Activated CD8-positive, alpha-beta memory T cell treated with anti-CD3 and anti-CD28 coated beads, Interleukin-2, amount 10 ng/mL, durations not matched to agents 7 days and 5 days (primary cell): ENCODE data around the gene STK31. TPM values are rescaled to one million over a fixed set of nuclear protein-coding genes. Genes with fewer than 3 reads are reported as not detected.
"Not testable (repeated sequence)": the region's sequence is repeated elsewhere in the genome, so short reads cannot be mapped to it uniquely, and the experiment has no call there.

Experiments used
- ATAC-seq: fragments of 150-1000 bp; cut with Tn5 transposase; one replicate; pipeline ENCODE4 v1.10.0; 2021; ENCODE audit warnings: moderate library complexity
- CTCF ChIA-PET: fragments of 350-600 bp; sonication (Branson Sonifier 250); formaldehyde crosslinking; loops from one replicate; lab custom pipeline; 2021; ENCODE audit warnings: antibody characterized with exemption; lab: Charles Lee
- DNase-seq: peaks from one replicate; pipeline ENCODE4 v3.0.0-alpha.2; 2020
- H3K27ac Mint-ChIP-seq: one replicate; pipeline ENCODE4 v1.8.0; 2021; ENCODE audit warnings: mild to moderate bottlenecking, mixed read lengths
- H3K27me3 Mint-ChIP-seq: one replicate; pipeline ENCODE4 v1.8.0; 2021; ENCODE audit warnings: mixed read lengths
- H3K36me3 Mint-ChIP-seq: one replicate; pipeline ENCODE4 v1.8.0; 2021; ENCODE audit warnings: mild to moderate bottlenecking, mixed read lengths
- H3K4me1 Mint-ChIP-seq: one replicate; pipeline ENCODE4 v1.8.0; 2021; ENCODE audit warnings: mixed read lengths
- H3K4me3 Mint-ChIP-seq: one replicate; pipeline ENCODE4 v1.8.0; 2021; ENCODE audit warnings: mild to moderate bottlenecking, moderate library complexity, mixed read lengths
- H3K9me3 Mint-ChIP-seq: one replicate; pipeline ENCODE4 v1.8.0; 2022; ENCODE audit warnings: low read depth, mixed read lengths
- total RNA-seq, 2 experiments: library from RNA; stranded (reverse); gene quantifications; one replicate each; pipeline ENCODE4 v1.2.3, GENCODE V29; 2021

STK31 gene
- under 1 TPM in 1 of 2 experiments, not detected in 1; 0.07 TPM for total RNA-seq

GRCh38 chr7:23710000-23710399, at the start of gene STK31:
Gene STK31 (plus strand): TSS chr7:23710219. CDS start chr7:23710286, 67 bp downstream.
- CTCF ChIA-PET, result interaction anchor here (0.9 to 4.8 kb wide), 5 partner anchors 14 to 437 kb away, joined by 3 to 27 read pairs (median 13); no protein-coding TSS in a partner anchor
- Mint-ChIP-seq H3K4me3 (no peak within 1 kb of the TSS), H3K27me3 (peaks cover 3% of the 10 kb centered on the region), H3K27ac (no peak within 1 kb of the TSS), H3K4me1 (no peaks in the 10 kb centered on the region), H3K9me3 (peaks cover 11% of the 10 kb centered on the region), H3K36me3 (peaks cover 7% of the 10 kb centered on the region)
- ATAC-seq (no peak), DNase-seq (no peak)

GRCh38 chr7:23661385-23661784, 48.6 kb upstream of the STK31 start:
- H3K9me3 Mint-ChIP-seq, result peaks cover 6% of the 10 kb centered on the region
- H3K4me3 Mint-ChIP-seq, result no peak overlapping the region
- DNase-seq (no peak), ATAC-seq (no peak)
- H3K36me3 Mint-ChIP-seq, result no peaks in the 10 kb centered on the region
- H3K4me1 Mint-ChIP-seq, result no peaks in the 10 kb centered on the region
- CTCF ChIA-PET, result no interaction called here
- no peak overlapping the region for H3K27ac Mint-ChIP-seq
- no peaks in the 10 kb centered on the region for H3K27me3 Mint-ChIP-seq

GRCh38 chr7:23662124-23662983, 47.7 kb upstream of the STK31 start:
- H3K27ac Mint-ChIP-seq, result no peak overlapping the region
- DNase-seq (no peak), ATAC-seq (no peak)
- H3K36me3 Mint-ChIP-seq, result no peaks in the 10 kb centered on the region
- H3K4me3 Mint-ChIP-seq, result no peak overlapping the region
- CTCF ChIA-PET, result no interaction called here
- no peaks in the 10 kb centered on the region for H3K27me3 Mint-ChIP-seq
- H3K4me1 Mint-ChIP-seq, result no peaks in the 10 kb centered on the region
- H3K9me3 Mint-ChIP-seq, result peaks cover 6% of the 10 kb centered on the region

- Mint-ChIP-seq H3K4me3 (no peak overlapping the region), H3K36me3 (no peaks in the 10 kb centered on the region), H3K27ac (no peak overlapping the region), H3K27me3 (no peaks in the 10 kb centered on the region), H3K9me3 (peaks cover 6% of the 10 kb centered on the region), H3K4me1 (no peaks in the 10 kb centered on the region)
- no peak for ATAC-seq
- CTCF ChIA-PET, result no interaction called here
- no peak for DNase-seq
These were observed 47.1 kb upstream of the STK31 start for GRCh38 chr7:23662984-23663313.

- H3K4me3 Mint-ChIP-seq, result no peak overlapping the region
- DNase-seq (no peak), ATAC-seq (no peak)
- H3K9me3 Mint-ChIP-seq, result no peaks in the 10 kb centered on the region
- no peaks in the 10 kb centered on the region for H3K27me3 Mint-ChIP-seq
- CTCF ChIA-PET, result no interaction called here
- H3K4me1 Mint-ChIP-seq, result no peaks in the 10 kb centered on the region
- no peaks in the 10 kb centered on the region for H3K36me3 Mint-ChIP-seq
- no peak overlapping the region for H3K27ac Mint-ChIP-seq
These were observed 45.9 kb upstream of the STK31 start for GRCh38 chr7:23664122-23664521.

GRCh38 chr7:23672033-23672432, 38.0 kb upstream of the STK31 start:
- CTCF ChIA-PET, result interaction anchor here (0.7 to 2.0 kb wide), 2 partner anchors 25 to 220 kb away, joined by 3 to 5 read pairs; no protein-coding TSS in a partner anchor
- H3K27ac Mint-ChIP-seq, result no peak overlapping the region
- H3K36me3 Mint-ChIP-seq, result no peaks in the 10 kb centered on the region
- H3K4me3 Mint-ChIP-seq, result no peak overlapping the region
- peaks cover 20% of the 10 kb centered on the region for H3K27me3 Mint-ChIP-seq
- no peaks in the 10 kb centered on the region for H3K9me3 Mint-ChIP-seq
- no peaks in the 10 kb centered on the region for H3K4me1 Mint-ChIP-seq
- DNase-seq (no peak), ATAC-seq (no peak)

- Mint-ChIP-seq H3K27me3 (peaks cover 8% of the 10 kb centered on the region), H3K4me1 (peaks cover 12% of the 10 kb centered on the region), H3K9me3 (no peaks in the 10 kb centered on the region), H3K27ac (peak within 1 kb of the TSS; percentile 12), H3K36me3 (peaks cover 3% of the 10 kb centered on the region), H3K4me3 (peak within 1 kb of the TSS; percentile 76)
- CTCF ChIA-PET, result interaction anchor here (1.0 to 1.9 kb wide), 9 partner anchors 14 to 207 kb away, joined by 3 to 11 read pairs (median 4); partner anchors contain the start of gene CCDC126
- DNase-seq, result peak; percentile 87
- peak; percentile 100 for ATAC-seq
These were observed 30.1 kb upstream of the STK31 start, which contains the start of gene FAM221A for GRCh38 chr7:23679898-23680413. Gene FAM221A (plus strand): TSS chr7:23680199. CDS start chr7:23680219, 20 bp downstream.

- Mint-ChIP-seq H3K4me3 (peak overlapping the region; percentile 76), H3K36me3 (peaks cover 3% of the 10 kb centered on the region), H3K9me3 (no peaks in the 10 kb centered on the region), H3K27me3 (peaks cover 3% of the 10 kb centered on the region), H3K4me1 (peaks cover 15% of the 10 kb centered on the region), H3K27ac (peak overlapping the region; percentile 12)
- CTCF ChIA-PET, result interaction anchor here (1.1 to 1.9 kb wide), 4 partner anchors 14 to 141 kb away, joined by 4 to 11 read pairs (median 7); no protein-coding TSS in a partner anchor
- DNase-seq, result peak; percentile 55
- ATAC-seq, result peak; percentile 32
These were observed 29.3 kb upstream of the STK31 start for GRCh38 chr7:23680414-23681405.

- H3K4me1 Mint-ChIP-seq, result peaks cover 15% of the 10 kb centered on the region
- not testable (repeated sequence) for DNase-seq
- CTCF ChIA-PET, result interaction anchor here (1.0 to 1.5 kb wide), 4 partner anchors 13 to 144 kb away, joined by 3 to 8 read pairs (median 5); no protein-coding TSS in a partner anchor
These were observed 26.0 kb upstream of the STK31 start for GRCh38 chr7:23684041-23684440.

GRCh38 chr7:23685731-23686130, 24.3 kb upstream of the STK31 start:
- H3K27me3 Mint-ChIP-seq, result no peaks in the 10 kb centered on the region
- no peak overlapping the region for H3K27ac Mint-ChIP-seq
- H3K4me3 Mint-ChIP-seq, result no peak overlapping the region
- peaks cover 2% of the 10 kb centered on the region for H3K36me3 Mint-ChIP-seq
- CTCF ChIA-PET, result interaction anchor here (1.0 to 1.5 kb wide), 2 partner anchors 13 to 15 kb away, joined by 3 to 7 read pairs; no protein-coding TSS in a partner anchor
- DNase-seq (no peak), ATAC-seq (no peak)
- H3K9me3 Mint-ChIP-seq, result no peaks in the 10 kb centered on the region
- peaks cover 7% of the 10 kb centered on the region for H3K4me1 Mint-ChIP-seq

More at GRCh38 chr7:23684041-23684440, 26.0 kb upstream of the STK31 start:
- H3K36me3 Mint-ChIP-seq, H3K27ac Mint-ChIP-seq, ATAC-seq, H3K27me3 Mint-ChIP-seq, H3K4me3 Mint-ChIP-seq, H3K9me3 Mint-ChIP-seq: not testable (repeated sequence)

- no peak for ATAC-seq
- CTCF ChIA-PET, result interaction anchor here (1.5 kb wide), 1 partner anchor 11 kb away, joined by 4 read pairs; no protein-coding TSS in a partner anchor
- peaks cover 5% of the 10 kb centered on the region for H3K36me3 Mint-ChIP-seq
- H3K4me1 Mint-ChIP-seq, result peaks cover 4% of the 10 kb centered on the region
- no peak overlapping the region for H3K27ac Mint-ChIP-seq
- no peak overlapping the region for H3K4me3 Mint-ChIP-seq
- no peaks in the 10 kb centered on the region for H3K9me3 Mint-ChIP-seq
- DNase-seq, result no peak
- no peaks in the 10 kb centered on the region for H3K27me3 Mint-ChIP-seq
These were observed 23.0 kb upstream of the STK31 start for GRCh38 chr7:23687011-23687410.

- DNase-seq (no peak), ATAC-seq (no peak)
- CTCF ChIA-PET, result interaction anchor here (0.9 kb wide), 1 partner anchor 8 kb away, joined by 3 read pairs; no protein-coding TSS in a partner anchor
- Mint-ChIP-seq H3K9me3 (no peaks in the 10 kb centered on the region), H3K27ac (no peak overlapping the region), H3K36me3 (peaks cover 14% of the 10 kb centered on the region), H3K4me3 (no peak overlapping the region), H3K4me1 (peaks cover 4% of the 10 kb centered on the region), H3K27me3 (no peaks in the 10 kb centered on the region)
These were observed 20.9 kb upstream of the STK31 start for GRCh38 chr7:23689165-23689564.
